IMR-90 (cell line): Measurements from ENCODE around the gene SLC5A1. TPM values are rescaled to one million over a fixed set of nuclear protein-coding genes. Genes with fewer than 3 reads are reported as not detected.

Source experiments
- ATAC-seq: fragments of 200-7000 bp; cut with Tn5 transposase; 2 replicates; pipeline ENCODE4 v1.9.1; 2020; ENCODE audit warnings: low read depth, mild to moderate bottlenecking, moderate library complexity
- BruUV-seq: library from RNA; stranded (reverse); fragments of 400-500 nt; replicated peaks from 2 replicates; lab custom pipeline; 2021; lab: Mats Ljungman, UMichigan
- CTCF ChIA-PET: fragments of 300-600 bp; formaldehyde crosslinking; extraction: SDS; loops from one replicate; lab custom pipeline; 2021; ENCODE audit warnings: antibody characterized with exemption; lab: Yijun Ruan, JAX
- POLR2A ChIA-PET: fragments of 300-600 bp; sonication (Branson Sonifier 250); formaldehyde crosslinking; loops from one replicate; lab custom pipeline; 2022; ENCODE audit warnings: antibody characterized with exemption; ENCODE audit not compliant: unreplicated experiment; lab: Charles Lee
- DNase-seq: peaks from one replicate; pipeline ENCODE4 v3.0.0; 2013
- H2AFZ ChIP-seq: replicated peaks from 2 replicates; pipeline ENCODE3; 2013; ENCODE audit warnings: low read length, mild to moderate bottlenecking; ENCODE audit not compliant: poor library complexity
- H2AK5ac ChIP-seq: 2 replicates; pipeline ENCODE4 v1.6.1; 2013; ENCODE audit warnings: low read depth, low read length, inconsistent platforms
- H2AK9ac ChIP-seq: replicated peaks from 2 replicates; pipeline ENCODE3; 2013; ENCODE audit warnings: mild to moderate bottlenecking, low read depth, low read length, moderate library complexity; ENCODE audit not compliant: poor library complexity
- H2BK120ac ChIP-seq: 2 replicates; pipeline ENCODE4 v1.6.1; 2013; ENCODE audit warnings: low read depth, low read length, inconsistent platforms
- H2BK15ac ChIP-seq: 3 replicates; pipeline ENCODE4 v1.6.1; 2013; ENCODE audit warnings: low read depth, low read length, inconsistent platforms
- H2BK20ac ChIP-seq: 2 replicates; pipeline ENCODE4 v1.6.1; 2013; ENCODE audit warnings: low read depth, mild to moderate bottlenecking, inconsistent platforms, low read length, moderate library complexity
- H2BK5ac ChIP-seq: 2 replicates; pipeline ENCODE4 v1.6.1; 2013; ENCODE audit warnings: mild to moderate bottlenecking, low read depth, low read length, inconsistent platforms; ENCODE audit not compliant: poor library complexity, severe bottlenecking
- H3K14ac ChIP-seq: replicated peaks from 2 replicates; pipeline ENCODE4 v1.6.1; 2013; ENCODE audit warnings: low read depth, low read length, inconsistent platforms
- H3K18ac ChIP-seq: 2 replicates; pipeline ENCODE4 v1.6.1; 2013; ENCODE audit warnings: low read depth, low read length, control low read depth
- H3K23ac ChIP-seq: 2 replicates; pipeline ENCODE4 v1.6.1; 2013; ENCODE audit warnings: low read depth, low read length, inconsistent platforms
- H3K27ac ChIP-seq: 2 replicates; pipeline ENCODE4 v1.5.1; 2013; ENCODE audit warnings: mild to moderate bottlenecking, control low read depth, low read length; ENCODE audit not compliant: insufficient read depth
- H3K27me3 ChIP-seq: 2 replicates; pipeline ENCODE4 v1.6.1; 2013; ENCODE audit warnings: low read length; ENCODE audit not compliant: control insufficient read depth, insufficient read depth
- H3K36me3 ChIP-seq: 2 replicates; pipeline ENCODE4 v1.6.1; 2013; ENCODE audit warnings: low read length, mixed read lengths; ENCODE audit not compliant: control insufficient read depth, insufficient read depth
- H3K4ac ChIP-seq: 2 replicates; pipeline ENCODE4 v1.6.1; 2013; ENCODE audit warnings: low read depth, low read length, inconsistent platforms
- H3K4me1 ChIP-seq: 2 replicates; pipeline ENCODE4 v1.6.1; 2013; ENCODE audit warnings: low read length, mixed read lengths; ENCODE audit not compliant: control insufficient read depth, insufficient read depth
- H3K4me2 ChIP-seq: 2 replicates; pipeline ENCODE4 v1.6.1; 2013; ENCODE audit warnings: low read depth, mild to moderate bottlenecking, control low read depth, low read length, moderate library complexity
- H3K4me3 ChIP-seq: 2 replicates; pipeline ENCODE4 v1.5.1; 2013; ENCODE audit warnings: low read depth, mild to moderate bottlenecking, control low read depth, low read length, moderate library complexity; ENCODE audit not compliant: insufficient read depth
- H3K56ac ChIP-seq: 2 replicates; pipeline ENCODE4 v1.6.1; 2013; ENCODE audit warnings: low read length, inconsistent platforms; ENCODE audit not compliant: insufficient read depth; ENCODE audit errors: extremely low read depth
- H3K79me1 ChIP-seq, 2 experiments: 2 replicates each; pipeline ENCODE4 v1.6.1; 2013; ENCODE audit warnings: low read length in 2 of 2, inconsistent platforms in 1 of 2, low read depth in 1 of 2
- H3K9ac ChIP-seq: 2 replicates; pipeline ENCODE4 v1.6.1; 2013; ENCODE audit warnings: low read depth, low read length, control low read depth
- H3K9me1 ChIP-seq: 2 replicates; pipeline ENCODE4 v1.6.1; 2013; ENCODE audit warnings: low read length, inconsistent platforms; ENCODE audit not compliant: insufficient read depth
- H3K9me3 ChIP-seq: 2 replicates; pipeline ENCODE4 v1.6.1; 2013; ENCODE audit warnings: low read length; ENCODE audit not compliant: control insufficient read depth, insufficient read depth
- H4K20me1 ChIP-seq: 2 replicates; pipeline ENCODE4 v1.6.1; 2013; ENCODE audit warnings: low read length, inconsistent platforms; ENCODE audit not compliant: insufficient read depth
- H4K5ac ChIP-seq: 2 replicates; pipeline ENCODE4 v1.6.1; 2013; ENCODE audit warnings: mild to moderate bottlenecking, low read depth, low read length, control low read depth
- H4K8ac ChIP-seq, 2 experiments: 2 replicates each; pipeline ENCODE4 v1.6.1; 2013; ENCODE audit warnings: low read depth in 2 of 2, low read length in 2 of 2, control low read depth in 1 of 2, inconsistent platforms in 1 of 2
- H4K91ac ChIP-seq: 2 replicates; pipeline ENCODE4 v1.6.1; 2013; ENCODE audit warnings: low read depth, low read length, inconsistent platforms; ENCODE audit not compliant: insufficient read depth
- CTCF ChIP-seq: conservative IDR thresholded peaks from 2 replicates; pipeline ENCODE4 v1.5.1; 2012; ENCODE audit warnings: mild to moderate bottlenecking, low read depth, low read length, improper control_type of control experiment
- POLR2A ChIP-seq: IDR thresholded peaks from 2 replicates; pipeline ENCODE4 v1.6.1; 2012; ENCODE audit warnings: mild to moderate bottlenecking, low read depth, low read length
- SMC3 ChIP-seq: fragments of 150-350 bp; IDR thresholded peaks from 2 replicates; pipeline ENCODE4 v1.6.1; 2016; ENCODE audit warnings: low read depth, mild to moderate bottlenecking, antibody characterized with exemption, low read length, moderate library complexity
- WGBS, 2 experiments: methylation state at CpG; one replicate each; pipeline versions ENCODE4 v1.1.5 to v1.1.7; 2013; ENCODE audit warnings: missing lambda C conversion rate in 2 of 2; ENCODE audit not compliant: insufficient read length in 1 of 2; ENCODE audit errors: extremely low coverage in 2 of 2; 5-methylcytosine and 5-hydroxymethylcytosine counted together
- dilution Hi-C: fragments of 300-500 bp; cut with HindIII; formaldehyde crosslinking; loops from one replicate; pipeline ENCODE4 v1.14.3; 2018; ENCODE audit warnings: low sequenced_read_pairs; ENCODE audit not compliant: unreplicated experiment
- in situ Hi-C: fragments of 300-500 bp; cut with MboI; formaldehyde crosslinking; loops from 3 replicates; pipeline ENCODE4 v1.14.3; 2019; ENCODE audit warnings: low sequenced_read_pairs, inconsistent platforms, mixed read lengths
- intact Hi-C: fragments of 100-400 bp; cut with micrococcal nuclease; formaldehyde crosslinking; loops from 2 replicates; pipeline ENCODE4 v1.10.0; 2022
- polyA plus RNA-seq, 3 experiments: library from polyadenylated mRNA; depleted of rRNA; stranded (reverse); fragments of >200 nt; gene quantifications; 2 replicates each; pipeline ENCODE4 v1.2.3, GENCODE V29; 2012; ENCODE audit warnings: low replicate concordance in 1 of 3
- total RNA-seq: library from RNA; depleted of rRNA; stranded (reverse); fragments of >200 nt; gene quantifications from 2 replicates; pipeline ENCODE4 v1.2.3, GENCODE V29; 2012

SLC5A1 gene
- total and polyA plus RNA-seq, 2 of the 4 experiments (the other 2 are of a cell fraction), result not detected

- intact Hi-C loops (no loop called here), in situ Hi-C loops (no loop called here), dilution Hi-C loops (no loop called here)
- Histone ChIP-seq H4K8ac (no peak overlapping the region), H3K4me2 (no peak overlapping the region), H3K14ac (no peak overlapping the region), H3K27ac (no peak overlapping the region), H2BK5ac (no peak overlapping the region), H3K9ac (no peak overlapping the region), H3K27me3 (peaks cover 11% of the 10 kb centered on the region), H3K36me3 (no peaks in the 10 kb centered on the region), H3K4me1 (no peaks in the 10 kb centered on the region), H3K23ac (no peak overlapping the region), H4K20me1 (no peaks in the 10 kb centered on the region), H2AK9ac (no peak overlapping the region), H2BK20ac (no peak overlapping the region), H2BK15ac (no peak overlapping the region), H3K56ac (no peak overlapping the region), H3K9me3 (no peaks in the 10 kb centered on the region), H4K91ac (no peak overlapping the region), H3K18ac (no peak overlapping the region), H2AK5ac (no peak overlapping the region), H3K9me1 (no peaks in the 10 kb centered on the region), H2AFZ (no peak overlapping the region), H3K79me1 (no peaks in the 10 kb centered on the region), H2BK120ac (no peak overlapping the region), H3K4ac (no peak overlapping the region), H4K5ac (no peak overlapping the region), H3K4me3 (no peak overlapping the region)
- ATAC-seq, result no peak
- ChIA-PET CTCF (no interaction called here), POLR2A (no interaction called here)
- no TSS peak for BruUV-seq
- no CpG with 5 or more reads among the region's 2 CpGs for WGBS, 2 experiments
- no peak for TF ChIP-seq POLR2A
- TF ChIP-seq SMC3, result no peak
- no peak for TF ChIP-seq CTCF
- no peak for DNase-seq
These were observed 5.0 kb downstream of the SLC5A1 start for GRCh38 chr22:32048069-32048468.
